SIG-M5 treated with dmso at 0.1 percent for 504 hours (cell line): ENCODE measurements around the gene IFITM5.
"Not testable (repeated sequence)": the region's sequence is repeated elsewhere in the genome, so short reads cannot be mapped to it uniquely, and the experiment has no call there.

ENCODE experiments used
- DNase-seq: peaks from one replicate; lab custom pipeline; 2025; ENCODE audit not compliant: unreplicated experiment; lab: John Stamatoyannopoulos, UW

IFITM5 gene

GRCh38 chr11:312092-312816 lies 12.9 kb upstream of the IFITM5 start:
- no peak for DNase-seq

- DNase-seq: not testable (repeated sequence)
Observed at GRCh38 chr11:311013-311748, 11.9 kb upstream of the IFITM5 start.

GRCh38 chr11:309979-310572 lies 10.8 kb upstream of the IFITM5 start:
- DNase-seq: not testable (repeated sequence)

GRCh38 chr11:308740-309665 lies 9.7 kb upstream of the IFITM5 start:
- not testable (repeated sequence) for DNase-seq

GRCh38 chr11:307766-308708 lies 8.7 kb upstream of the IFITM5 start, which contains the start of gene IFITM2:
Gene IFITM2, plus strand, starts transcription at chr11:307816. Its CDS starts 377 bp downstream, at chr11:308193.
- peak; percentile 83 for DNase-seq

GRCh38 chr11:306645-307371 lies 7.5 kb upstream of the IFITM5 start:
- DNase-seq: no peak

- no peak for DNase-seq
Observed at GRCh38 chr11:305844-306211, 6.5 kb upstream of the IFITM5 start.

GRCh38 chr11:304915-305843 lies 5.9 kb upstream of the IFITM5 start:
- peak; percentile 39 for DNase-seq

GRCh38 chr11:304061-304506 lies 4.8 kb upstream of the IFITM5 start:
- no peak for DNase-seq

GRCh38 chr11:303363-303762 lies 4.0 kb upstream of the IFITM5 start:
- DNase-seq: no peak

- no peak for DNase-seq
Observed at GRCh38 chr11:299951-300735, 817 bp upstream of the IFITM5 start.

GRCh38 chr11:298406-299065 lies 790 bp downstream of the IFITM5 start:
- DNase-seq: no peak

GRCh38 chr11:297586-298405 lies 1.5 kb downstream of the IFITM5 start:
- DNase-seq: no peak

- DNase-seq: no peak
Observed at GRCh38 chr11:297051-297585, 2.2 kb downstream of the IFITM5 start.

- no peak for DNase-seq
Observed at GRCh38 chr11:296171-297050, 2.9 kb downstream of the IFITM5 start.
